HEK293 (cell line): Measurements from ENCODE around the gene MCRIP1.

Experiments
- CTCF ChIA-PET: fragments of 350-600 bp; formaldehyde crosslinking; extraction: SDS; loops from one replicate; lab custom pipeline; 2021; ENCODE audit warnings: antibody characterized with exemption; lab: Yijun Ruan, JAX
- POLR2A ChIA-PET: fragments of 300-600 bp; formaldehyde crosslinking; extraction: SDS; loops from one replicate; lab custom pipeline; 2020; ENCODE audit warnings: antibody characterized with exemption, inconsistent platforms; lab: Yijun Ruan, JAX
- H3K27ac ChIP-seq: fragments of 200-500 bp; sonication (Bioruptor generic); 2 replicates; pipeline ENCODE4 v1.5.1; 2014; ENCODE audit warnings: low read depth, low read length, control low read depth, inconsistent platforms; ENCODE audit errors: extremely low read depth
- H3K36me3 ChIP-seq, 2 experiments: fragments of 200-500 bp in 1 of 2; sonication (Bioruptor generic) in 1 of 2; 1 replicate in 1 of 2; 2 replicates in 1 of 2; pipeline ENCODE4 v1.5.1; 2014 to 2017; ENCODE audit warnings: inconsistent platforms in 2 of 2, low read length in 2 of 2; ENCODE audit not compliant: control insufficient read depth in 2 of 2, insufficient read depth in 1 of 2
- H3K4me1 ChIP-seq: fragments of 200-500 bp; sonication (Bioruptor generic); 2 replicates; pipeline ENCODE4 v1.5.1; 2014; ENCODE audit warnings: mild to moderate bottlenecking, low read length, inconsistent platforms; ENCODE audit not compliant: control insufficient read depth, insufficient read depth
- H3K4me3 ChIP-seq: 2 replicates; pipeline ENCODE4 v1.5.1; 2011; ENCODE audit warnings: low read depth, mild to moderate bottlenecking, control low read depth, low read length, moderate library complexity
- H3K9me3 ChIP-seq: fragments of 200-500 bp; sonication (Bioruptor generic); 2 replicates; pipeline ENCODE4 v1.5.1; 2014; ENCODE audit warnings: low read depth, low read length, inconsistent platforms; ENCODE audit not compliant: control insufficient read depth, insufficient read depth
- KLF16 ChIP-seq: fragments of 450-650 bp; formaldehyde crosslinking; IDR thresholded peaks from 2 replicates; pipeline ENCODE4 v1.5.1; 2017; ENCODE audit warnings: missing biosample characterization, missing genetic modification characterization
- PRDM1 ChIP-seq: fragments of 450-650 bp; formaldehyde crosslinking; IDR thresholded peaks from 2 replicates; pipeline ENCODE4; 2016; ENCODE audit warnings: missing biosample characterization, missing genetic modification characterization
- ZBTB10 ChIP-seq: fragments of 450-650 bp; formaldehyde crosslinking; IDR thresholded peaks from 2 replicates; pipeline ENCODE4 v1.5.1; 2016; ENCODE audit warnings: missing biosample characterization, missing genetic modification characterization
- ZBTB7A ChIP-seq: fragments of 450-650 bp; formaldehyde crosslinking; IDR thresholded peaks from 2 replicates; pipeline ENCODE4 v1.5.1; 2016; ENCODE audit warnings: low read depth, missing biosample characterization, missing genetic modification characterization
- ZNF121 ChIP-seq: fragments of 450-650 bp; formaldehyde crosslinking; IDR thresholded peaks from 2 replicates; pipeline ENCODE4 v1.5.1; 2016; ENCODE audit warnings: missing biosample characterization, missing genetic modification characterization
- ZNF138 ChIP-seq: fragments of 450-650 bp; formaldehyde crosslinking; IDR thresholded peaks from 2 replicates; pipeline ENCODE4 v1.5.1; 2016; ENCODE audit warnings: missing biosample characterization, missing genetic modification characterization, borderline replicate concordance
- ZNF184 ChIP-seq: fragments of 450-650 bp; IDR thresholded peaks from 2 replicates; pipeline ENCODE4 v1.5.1; 2018; ENCODE audit warnings: missing biosample characterization, mild to moderate bottlenecking, missing genetic modification characterization
- ZNF2 ChIP-seq: fragments of 450-650 bp; formaldehyde crosslinking; IDR thresholded peaks from 2 replicates; pipeline ENCODE4 v1.5.1; 2016; ENCODE audit warnings: missing biosample characterization, missing genetic modification characterization
- ZNF580 ChIP-seq: fragments of 450-650 bp; formaldehyde crosslinking; IDR thresholded peaks from 2 replicates; pipeline ENCODE4 v1.5.1; 2016; ENCODE audit warnings: missing biosample characterization, missing genetic modification characterization
- ZNF768 ChIP-seq: fragments of 450-650 bp; formaldehyde crosslinking; IDR thresholded peaks from 2 replicates; pipeline ENCODE4 v1.5.1; 2018; ENCODE audit warnings: missing biosample characterization, mild to moderate bottlenecking, missing genetic modification characterization
- ZNF792 ChIP-seq: fragments of 450-650 bp; formaldehyde crosslinking; IDR thresholded peaks from 2 replicates; pipeline ENCODE4 v1.5.1; 2016; ENCODE audit warnings: missing biosample characterization, missing genetic modification characterization
- ZSCAN23 ChIP-seq: fragments of 450-650 bp; formaldehyde crosslinking; IDR thresholded peaks from 2 replicates; pipeline ENCODE4 v1.5.1; 2016; ENCODE audit warnings: missing biosample characterization, missing genetic modification characterization
- TF ChIP-seq, protein P1 (sequence below): fragments of 450-650 bp; formaldehyde crosslinking; IDR thresholded peaks from 2 replicates; pipeline ENCODE4 v1.5.1; 2016; ENCODE audit warnings: missing biosample characterization, missing genetic modification characterization
- TF ChIP-seq, protein P2 (sequence below): fragments of 450-650 bp; formaldehyde crosslinking; IDR thresholded peaks from 2 replicates; pipeline ENCODE4 v1.5.1; 2016; ENCODE audit warnings: missing biosample characterization, missing genetic modification characterization
- TF ChIP-seq, protein P3 (sequence below): fragments of 450-650 bp; formaldehyde crosslinking; IDR thresholded peaks from 2 replicates; pipeline ENCODE4 v1.5.1; 2017; ENCODE audit warnings: missing biosample characterization, missing genetic modification characterization

The MCRIP1 gene

DNA sequence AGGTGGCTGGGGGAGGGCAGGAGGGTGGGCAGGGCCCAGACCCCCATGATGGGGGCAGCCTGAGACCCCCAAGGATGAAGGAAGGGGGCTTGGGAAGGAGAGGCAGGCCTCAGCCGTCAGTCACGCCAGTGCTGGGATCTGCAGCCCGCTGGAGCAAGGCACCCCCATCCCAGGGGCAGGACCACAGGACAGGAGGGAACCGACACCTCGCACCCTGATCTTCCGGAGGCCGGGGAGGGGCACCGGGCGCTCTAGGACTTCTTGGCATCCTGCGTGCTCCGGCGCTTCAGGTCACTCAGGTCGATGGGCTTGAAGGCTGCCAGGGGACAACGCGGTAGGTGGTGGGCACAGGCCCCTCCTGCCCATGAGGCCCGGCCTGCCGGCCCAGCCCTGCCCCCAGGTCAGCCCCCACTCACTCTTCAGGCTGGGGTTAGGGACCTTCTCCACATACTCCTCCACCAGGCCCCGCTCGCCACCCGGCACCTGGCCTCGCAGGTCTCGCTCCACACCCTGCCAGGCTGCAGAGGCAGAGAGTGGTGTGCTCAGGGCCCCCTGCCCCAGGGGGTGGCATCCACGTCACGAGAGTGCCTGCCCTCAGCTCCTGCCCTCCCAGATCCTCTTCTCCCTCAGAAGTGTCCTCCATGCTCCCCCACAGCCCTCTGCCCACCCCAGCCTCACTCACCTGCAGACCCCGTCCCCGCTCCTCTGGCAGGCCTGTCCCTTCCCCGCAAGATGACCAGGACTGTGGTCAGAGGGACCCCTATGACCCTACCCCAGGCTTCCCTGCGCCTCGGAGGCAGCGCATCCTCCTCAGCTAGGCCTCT, 9.9 kb downstream of the MCRIP1 start:
- ChIA-PET CTCF (interaction anchor here (1.2 kb wide), 1 partner anchor 17 kb away, joined by 5 read pairs; no protein-coding TSS in a partner anchor), POLR2A (interaction anchor here (1.7 to 2.1 kb wide), 2 partner anchors 10 to 32 kb away, joined by 8 to 9 read pairs; partner anchors contain the start of gene MCRIP1)
- Histone ChIP-seq H3K4me3 (no peak overlapping the region), H3K27ac (no peak overlapping the region), H3K9me3 (no peaks in the 10 kb centered on the region), H3K4me1 (peaks cover 10% of the 10 kb centered on the region), H3K36me3 (peaks cover 0 to 10% of the 10 kb centered on the region in 2 experiments; a peak in 2 of 3 replicates)
- no peak for TF ChIP-seq ZNF2
- TF ChIP-seq, protein P1, sequence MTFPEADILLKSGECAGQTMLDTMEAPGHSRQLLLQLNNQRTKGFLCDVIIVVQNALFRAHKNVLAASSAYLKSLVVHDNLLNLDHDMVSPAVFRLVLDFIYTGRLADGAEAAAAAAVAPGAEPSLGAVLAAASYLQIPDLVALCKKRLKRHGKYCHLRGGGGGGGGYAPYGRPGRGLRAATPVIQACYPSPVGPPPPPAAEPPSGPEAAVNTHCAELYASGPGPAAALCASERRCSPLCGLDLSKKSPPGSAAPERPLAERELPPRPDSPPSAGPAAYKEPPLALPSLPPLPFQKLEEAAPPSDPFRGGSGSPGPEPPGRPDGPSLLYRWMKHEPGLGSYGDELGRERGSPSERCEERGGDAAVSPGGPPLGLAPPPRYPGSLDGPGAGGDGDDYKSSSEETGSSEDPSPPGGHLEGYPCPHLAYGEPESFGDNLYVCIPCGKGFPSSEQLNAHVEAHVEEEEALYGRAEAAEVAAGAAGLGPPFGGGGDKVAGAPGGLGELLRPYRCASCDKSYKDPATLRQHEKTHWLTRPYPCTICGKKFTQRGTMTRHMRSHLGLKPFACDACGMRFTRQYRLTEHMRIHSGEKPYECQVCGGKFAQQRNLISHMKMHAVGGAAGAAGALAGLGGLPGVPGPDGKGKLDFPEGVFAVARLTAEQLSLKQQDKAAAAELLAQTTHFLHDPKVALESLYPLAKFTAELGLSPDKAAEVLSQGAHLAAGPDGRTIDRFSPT, result 0 out of 2 replicates have a peak, but pooled peaks have one; percentile 41
- TF ChIP-seq, protein P2, sequence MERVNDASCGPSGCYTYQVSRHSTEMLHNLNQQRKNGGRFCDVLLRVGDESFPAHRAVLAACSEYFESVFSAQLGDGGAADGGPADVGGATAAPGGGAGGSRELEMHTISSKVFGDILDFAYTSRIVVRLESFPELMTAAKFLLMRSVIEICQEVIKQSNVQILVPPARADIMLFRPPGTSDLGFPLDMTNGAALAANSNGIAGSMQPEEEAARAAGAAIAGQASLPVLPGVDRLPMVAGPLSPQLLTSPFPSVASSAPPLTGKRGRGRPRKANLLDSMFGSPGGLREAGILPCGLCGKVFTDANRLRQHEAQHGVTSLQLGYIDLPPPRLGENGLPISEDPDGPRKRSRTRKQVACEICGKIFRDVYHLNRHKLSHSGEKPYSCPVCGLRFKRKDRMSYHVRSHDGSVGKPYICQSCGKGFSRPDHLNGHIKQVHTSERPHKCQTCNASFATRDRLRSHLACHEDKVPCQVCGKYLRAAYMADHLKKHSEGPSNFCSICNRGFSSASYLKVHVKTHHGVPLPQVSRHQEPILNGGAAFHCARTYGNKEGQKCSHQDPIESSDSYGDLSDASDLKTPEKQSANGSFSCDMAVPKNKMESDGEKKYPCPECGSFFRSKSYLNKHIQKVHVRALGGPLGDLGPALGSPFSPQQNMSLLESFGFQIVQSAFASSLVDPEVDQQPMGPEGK (tag by site-specific recombination), result 0 out of 2 replicates have a peak, but pooled peaks have one; percentile 25
- TF ChIP-seq, protein P3, sequence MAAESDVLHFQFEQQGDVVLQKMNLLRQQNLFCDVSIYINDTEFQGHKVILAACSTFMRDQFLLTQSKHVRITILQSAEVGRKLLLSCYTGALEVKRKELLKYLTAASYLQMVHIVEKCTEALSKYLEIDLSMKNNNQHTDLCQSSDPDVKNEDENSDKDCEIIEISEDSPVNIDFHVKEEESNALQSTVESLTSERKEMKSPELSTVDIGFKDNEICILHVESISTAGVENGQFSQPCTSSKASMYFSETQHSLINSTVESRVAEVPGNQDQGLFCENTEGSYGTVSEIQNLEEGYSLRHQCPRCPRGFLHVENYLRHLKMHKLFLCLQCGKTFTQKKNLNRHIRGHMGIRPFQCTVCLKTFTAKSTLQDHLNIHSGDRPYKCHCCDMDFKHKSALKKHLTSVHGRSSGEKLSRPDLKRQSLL (tag by site-specific recombination), result 0 out of 2 replicates have a peak, but pooled peaks have one; percentile 13

DNA sequence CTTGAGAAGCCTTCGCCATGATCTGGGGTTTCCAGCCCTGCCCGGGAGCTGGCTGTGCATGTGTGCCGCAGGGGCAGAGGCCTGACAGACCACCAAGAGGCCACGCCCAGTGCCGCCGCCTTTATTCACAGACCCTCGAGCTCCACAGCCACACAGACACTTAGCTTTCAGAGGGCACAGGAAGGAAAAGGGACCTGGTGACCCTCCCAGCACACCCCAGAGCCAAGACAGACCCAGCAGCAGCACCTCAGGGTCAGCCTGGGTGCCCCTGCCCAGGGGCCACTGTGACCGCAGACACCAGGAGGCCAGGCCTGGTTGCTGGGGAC, 10.8 kb downstream of the MCRIP1 start:
- ChIA-PET POLR2A (interaction anchor here (1.2 to 2.1 kb wide), 5 partner anchors 11 to 119 kb away, joined by 3 to 9 read pairs (median 5); partner anchors contain the start of genes MCRIP1 and MRPL12), CTCF (interaction anchor here (0.6 to 1.8 kb wide), 15 partner anchors 8 to 563 kb away, joined by 3 to 12 read pairs (median 4); partner anchors contain the start of genes CCDC137, MCRIP1 and PPP1R27)
- H3K36me3 ChIP-seq, result peaks cover 0 to 10% of the 10 kb centered on the region in 2 experiments; a peak in 1 of 3 replicates
- H3K27ac ChIP-seq, result peak overlapping the region; percentile 44; the same call in 1 of the 2 replicates
- no peaks in the 10 kb centered on the region for H3K9me3 ChIP-seq
- TF ChIP-seq ZBTB7A, result no peak
- no peak for TF ChIP-seq ZNF792 (tag by site-specific recombination)
- no peak for TF ChIP-seq ZSCAN23 (tag by site-specific recombination)
- H3K4me1 ChIP-seq, result peaks cover 10% of the 10 kb centered on the region
- no peak overlapping the region for H3K4me3 ChIP-seq

GRCh38 chr17:81821603-81822311, 11.3 kb downstream of the MCRIP1 start:
- no peaks in the 10 kb centered on the region for H3K9me3 ChIP-seq
- peak overlapping the region; percentile 44; the same call in 1 of the 2 replicates for H3K27ac ChIP-seq
- H3K4me1 ChIP-seq, result peaks cover 10% of the 10 kb centered on the region
- no peak overlapping the region for H3K4me3 ChIP-seq
- ChIA-PET POLR2A (interaction anchor here (1.2 to 2.1 kb wide), 5 partner anchors 11 to 119 kb away, joined by 3 to 9 read pairs (median 5); partner anchors contain the start of genes MCRIP1 and MRPL12), CTCF (interaction anchor here (0.6 to 1.8 kb wide), 17 partner anchors 9 to 563 kb away, joined by 3 to 12 read pairs (median 4); partner anchors contain the start of genes CCDC137, MCRIP1 and PPP1R27)
- H3K36me3 ChIP-seq, result peaks cover 0 to 10% of the 10 kb centered on the region in 2 experiments; a peak in 1 of 3 replicates
- TF ChIP-seq ZNF121 (tag by site-specific recombination), result no peak
- TF ChIP-seq KLF16 (tag by site-specific recombination), result 0 out of 2 replicates have a peak, but pooled peaks have one; percentile 16
- peak; percentile 95; the same call in 1 of the 2 replicates for TF ChIP-seq ZNF768 (tag by site-specific recombination)
- TF ChIP-seq, protein P2 (tag by site-specific recombination), result peak; percentile 63; the same call in 1 of the 2 replicates
- TF ChIP-seq ZNF138 (tag by site-specific recombination), result no peak
- TF ChIP-seq PRDM1 (tag by site-specific recombination), result 0 out of 2 replicates have a peak, but pooled peaks have one; percentile 8
- TF ChIP-seq ZNF184 (tag by site-specific recombination), result peak; percentile 34; the same call in 1 of the 2 replicates
- TF ChIP-seq ZBTB10 (tag by site-specific recombination), result 0 out of 2 replicates have a peak, but pooled peaks have one; percentile 4
- TF ChIP-seq ZNF580 (tag by site-specific recombination), result 0 out of 2 replicates have a peak, but pooled peaks have one; percentile 17
